GM18909 (cell line): Measurements from ENCODE around the gene IRF4.
"Not testable (repeated sequence)": the region's sequence is repeated elsewhere in the genome, so short reads cannot be mapped to it uniquely, and the experiment has no call there.

Experiments used
- ATAC-seq: cut with Tn5 transposase; IDR thresholded peaks from one replicate; pipeline ENCODE4 v1.9.1; 2021; ENCODE audit warnings: mild to moderate bottlenecking; ENCODE audit not compliant: unreplicated experiment, poor library complexity

The IRF4 gene

DNA sequence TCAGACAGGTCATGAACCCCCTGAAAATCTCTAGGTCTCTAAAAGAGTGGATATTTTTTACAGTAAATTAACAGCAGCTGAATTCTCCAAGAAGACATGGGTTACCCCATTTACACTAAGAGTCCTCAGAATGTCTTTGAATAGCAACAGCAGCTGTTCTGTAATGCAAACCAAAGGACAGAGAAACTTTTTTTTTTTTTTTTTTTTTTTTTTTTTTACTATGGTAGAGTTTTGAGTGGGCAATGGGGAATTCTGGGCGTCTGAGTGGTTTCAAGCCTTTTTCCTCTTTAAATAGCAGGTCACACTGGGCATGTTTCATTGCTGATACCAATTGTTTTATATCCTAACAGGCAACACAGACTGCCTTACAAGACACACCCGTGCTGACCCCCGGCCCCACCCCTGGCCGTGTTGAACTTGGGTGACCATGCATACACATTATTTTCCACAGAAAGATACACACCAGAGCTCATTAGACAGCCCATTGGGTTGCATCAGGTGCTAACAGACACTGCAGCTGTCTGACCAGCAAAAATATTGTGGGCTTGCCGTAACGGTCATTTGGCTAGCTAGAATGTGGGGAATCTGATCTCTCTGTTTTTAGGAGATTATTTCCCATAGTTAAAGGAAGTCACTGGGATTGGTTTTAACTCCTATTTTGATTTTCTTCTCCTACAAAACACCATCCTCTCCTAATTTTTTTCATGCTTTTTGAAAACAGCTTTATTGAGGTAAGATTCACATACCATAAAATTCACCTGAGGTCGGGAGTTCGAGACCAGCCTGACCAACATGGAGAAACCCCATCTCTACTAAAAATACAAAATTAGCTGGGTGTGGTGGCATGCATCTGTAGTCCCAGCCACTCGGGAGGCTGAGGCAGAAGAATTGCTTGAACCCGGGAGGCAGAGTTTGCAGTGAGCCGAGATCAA is 26.7 kb upstream of the IRF4 start:
- peak; percentile 69 for ATAC-seq

DNA sequence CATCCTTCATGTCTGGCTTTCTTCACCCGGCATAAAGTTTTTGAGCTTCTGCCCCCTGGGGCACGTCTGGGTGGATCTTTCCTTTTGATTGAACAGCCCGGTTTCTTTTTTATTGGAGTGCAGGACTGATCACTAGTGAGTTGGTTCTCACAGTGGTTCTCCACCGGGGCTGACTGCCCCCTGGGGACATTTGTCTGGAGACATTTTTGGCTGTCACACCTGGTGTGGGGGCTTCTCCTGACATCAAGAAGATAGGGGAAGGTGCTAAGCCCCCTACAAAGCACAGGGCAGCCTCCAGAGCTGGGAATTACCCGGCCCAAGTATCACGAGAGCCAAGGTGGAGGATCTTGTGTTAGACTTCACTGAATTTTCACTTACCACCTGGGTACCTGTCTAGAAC is 25.7 kb upstream of the IRF4 start:
- no peak for ATAC-seq

DNA sequence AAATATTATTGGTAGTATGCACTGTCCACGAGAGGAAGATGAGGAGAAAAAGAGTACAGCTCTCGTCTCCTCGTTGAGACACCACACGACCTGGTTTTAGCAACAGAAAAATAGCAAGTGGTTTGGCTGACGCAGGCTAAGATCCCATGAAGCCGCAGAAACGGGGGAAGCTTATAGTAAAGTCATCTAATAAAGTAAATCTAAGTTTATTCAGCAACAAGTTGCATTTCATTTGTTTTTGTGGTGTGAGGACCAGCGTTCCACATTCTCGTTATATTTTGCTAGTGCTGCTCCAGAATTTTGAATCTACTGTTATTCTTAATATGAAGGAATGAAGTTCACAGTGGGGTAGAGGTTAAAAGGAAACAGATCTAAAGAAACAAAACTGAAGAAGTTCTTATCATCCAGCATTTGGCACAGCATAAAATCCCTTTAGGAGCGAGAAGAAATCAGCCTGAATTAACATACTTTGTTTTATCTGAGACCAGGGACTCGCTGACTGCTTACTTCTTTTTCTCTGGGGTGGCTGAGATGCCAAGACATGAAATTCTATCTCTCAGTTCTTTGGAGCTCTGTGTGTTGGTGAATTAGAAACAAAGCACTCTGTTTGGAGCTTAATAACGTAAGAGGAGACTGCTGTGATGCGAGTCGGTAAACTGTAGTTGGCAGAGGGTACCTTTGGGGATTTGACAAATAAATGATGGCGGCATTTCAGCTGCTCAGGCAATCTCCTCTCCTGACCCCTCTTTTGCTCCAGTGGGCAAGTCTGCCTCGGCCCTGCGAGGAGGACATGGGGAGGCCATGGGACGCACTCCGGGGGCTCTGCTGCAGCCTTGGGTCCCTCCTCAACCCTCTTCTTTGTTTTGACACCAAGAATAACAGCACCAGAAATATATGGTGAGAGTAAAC is 24.9 kb upstream of the IRF4 start:
- no peak for ATAC-seq

DNA sequence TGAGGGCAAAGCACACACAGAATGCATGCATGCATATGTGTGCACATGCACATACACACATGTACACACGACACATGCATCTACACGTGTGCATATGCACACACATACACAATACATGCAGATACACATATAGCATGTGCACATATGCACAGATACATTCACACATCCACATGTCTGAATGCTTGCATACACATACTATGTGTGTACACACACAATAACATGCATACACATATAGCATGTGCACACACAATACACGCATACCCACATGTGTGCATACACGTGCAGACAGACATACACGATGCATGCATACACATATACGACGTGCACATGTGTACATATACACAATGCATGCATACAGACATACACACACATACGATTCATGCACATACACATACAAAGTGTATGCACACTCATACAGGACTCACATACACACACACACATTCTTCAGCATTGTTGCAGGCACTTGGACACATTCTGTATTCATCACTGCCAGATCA is 24.2 kb upstream of the IRF4 start:
- no peak for ATAC-seq

DNA sequence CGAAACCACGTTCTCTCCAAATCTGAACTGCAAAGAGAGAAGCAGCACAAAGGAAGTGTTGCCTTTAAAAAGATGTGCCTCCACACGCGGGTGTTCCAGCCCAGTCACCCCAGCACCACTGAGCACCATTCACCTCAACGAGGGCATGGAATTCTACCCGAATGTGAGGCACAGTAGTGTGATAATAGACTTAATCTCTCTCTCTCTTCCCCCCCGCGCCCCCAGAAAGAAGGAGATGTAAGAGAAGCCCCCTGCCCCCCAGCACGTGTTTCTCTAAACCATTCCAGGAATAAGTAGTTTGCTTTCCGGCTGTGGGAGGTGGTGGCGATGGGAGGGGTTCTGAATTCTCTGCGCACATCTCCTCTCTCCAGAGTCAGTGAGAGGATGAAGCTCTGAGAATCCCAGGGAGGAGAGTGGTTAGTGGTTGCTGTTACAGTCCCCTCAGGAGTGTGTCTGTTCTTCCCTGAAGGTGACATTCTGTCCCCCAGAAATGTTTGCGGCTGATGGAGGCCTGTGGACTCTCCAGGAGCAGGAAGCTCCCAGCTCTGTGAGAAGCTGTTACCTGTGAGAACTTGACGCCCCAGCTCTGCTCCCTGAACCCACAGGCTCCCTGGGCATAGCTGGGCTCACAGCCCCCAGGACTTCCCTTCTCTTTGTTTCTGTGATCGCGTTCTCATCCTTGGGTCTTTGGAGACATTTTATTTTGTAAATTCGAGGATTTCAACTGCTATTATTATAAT is 23.5 kb upstream of the IRF4 start:
- no peak for ATAC-seq

DNA sequence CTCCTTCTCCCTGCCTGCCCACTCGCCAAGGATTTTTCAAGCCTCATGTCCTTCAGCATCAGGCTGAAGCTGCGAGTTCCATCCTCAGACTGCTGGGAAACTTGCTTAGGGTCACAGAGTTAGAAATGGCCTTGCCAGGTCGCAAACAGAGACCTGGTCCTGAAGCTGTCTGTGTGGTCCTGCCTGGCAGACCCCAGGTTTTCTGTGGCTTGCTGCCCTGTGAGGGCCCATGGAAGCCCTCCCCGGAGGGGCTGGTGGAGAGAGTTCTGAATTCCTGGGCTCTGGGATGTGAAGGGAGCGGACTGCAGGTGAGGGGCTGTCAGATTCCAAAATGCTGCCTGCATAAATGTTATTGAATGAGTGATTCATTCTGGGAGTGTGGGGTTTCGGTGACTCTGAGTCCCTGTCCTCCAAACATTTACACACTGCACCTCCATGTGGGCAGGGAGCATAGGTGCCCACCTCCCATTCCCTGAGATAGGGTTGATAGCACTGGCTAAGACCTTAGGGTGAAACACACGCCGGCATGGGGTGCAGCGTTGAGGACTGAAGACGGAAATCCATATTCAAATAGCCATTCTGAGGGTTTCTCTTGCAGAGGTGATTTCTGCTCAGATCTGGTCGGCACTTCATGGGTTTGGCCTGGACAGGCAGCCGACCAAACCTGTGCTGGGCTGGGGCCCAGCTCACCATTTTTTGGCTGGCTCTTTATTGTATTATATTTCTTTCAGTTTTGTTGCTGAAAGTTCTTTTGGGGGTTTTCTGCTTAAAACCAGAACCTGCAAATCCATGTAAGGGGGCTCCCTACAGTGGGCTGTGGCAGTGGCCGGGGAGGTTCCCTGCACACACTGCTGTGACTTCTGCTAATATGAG is 21.8 kb upstream of the IRF4 start:
- no peak for ATAC-seq

DNA sequence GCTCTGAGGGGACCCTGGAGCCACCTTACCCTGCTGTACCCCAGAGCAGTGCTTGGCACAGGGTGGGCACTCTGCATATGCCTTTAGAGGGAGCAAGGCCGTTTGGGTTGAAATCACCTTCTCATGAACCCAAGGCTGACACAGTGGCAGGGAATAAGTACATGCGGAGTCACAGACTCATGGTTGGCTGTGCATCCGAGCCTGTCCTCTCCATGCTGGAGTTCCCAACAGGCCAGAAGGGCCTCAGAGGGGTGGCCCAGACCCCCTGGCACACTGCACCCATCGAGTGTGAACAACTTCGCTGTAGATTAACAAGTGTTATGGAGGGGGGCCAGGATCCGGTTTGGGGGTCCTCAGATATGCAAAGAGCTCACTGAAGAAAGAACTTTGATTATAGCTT is 21.0 kb upstream of the IRF4 start:
- ATAC-seq, result no peak

DNA sequence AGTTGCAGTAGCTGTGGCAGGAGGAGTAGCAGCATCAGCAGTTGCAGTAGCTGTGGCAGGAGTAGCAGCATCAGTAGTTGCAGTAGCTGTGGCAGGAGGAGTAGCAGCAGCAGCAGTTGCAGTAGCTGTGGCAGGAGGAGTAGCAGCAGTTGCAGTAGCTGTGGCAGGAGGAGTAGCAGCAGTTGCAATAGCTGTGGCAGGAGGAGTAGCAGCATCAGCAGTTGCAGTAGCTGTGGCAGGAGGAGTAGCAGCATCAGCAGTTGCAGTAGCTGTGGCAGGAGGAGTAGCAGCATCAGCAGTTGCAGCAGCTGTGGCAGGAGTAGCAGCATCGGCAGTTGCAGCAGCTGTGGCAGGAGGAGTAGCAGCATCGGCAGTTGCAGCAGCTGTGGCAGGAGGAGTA is 19.7 kb upstream of the IRF4 start:
- not testable (repeated sequence) for ATAC-seq

DNA sequence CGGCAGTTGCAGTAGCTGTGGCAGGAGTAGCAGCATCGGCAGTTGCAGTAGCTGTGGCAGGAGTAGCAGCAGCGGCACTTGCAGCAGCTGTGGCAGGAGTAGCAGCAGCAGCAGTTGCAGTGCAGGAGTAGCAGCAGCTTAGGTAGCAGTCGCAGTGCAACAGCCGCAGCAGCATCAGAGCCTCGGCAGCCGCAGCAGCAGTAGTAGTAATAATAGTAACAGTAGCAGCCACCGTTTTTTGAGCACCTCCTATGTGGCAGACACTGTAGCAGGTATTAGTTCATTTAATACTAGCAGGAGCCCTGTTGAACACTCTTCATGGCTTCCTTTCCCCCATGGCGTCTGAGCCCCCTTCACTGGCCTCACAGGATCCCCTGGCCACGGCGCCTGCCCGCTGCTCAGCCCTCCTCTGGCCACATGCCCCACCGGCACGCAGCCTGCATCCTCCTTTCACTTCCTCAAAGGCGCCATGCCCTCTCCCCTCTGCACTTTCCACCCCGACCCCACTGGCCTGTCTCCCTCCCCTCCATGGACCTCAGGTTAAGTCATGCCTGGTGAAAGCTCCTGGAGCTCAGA is 19.1 kb upstream of the IRF4 start:
- ATAC-seq, result peak; percentile 66

DNA sequence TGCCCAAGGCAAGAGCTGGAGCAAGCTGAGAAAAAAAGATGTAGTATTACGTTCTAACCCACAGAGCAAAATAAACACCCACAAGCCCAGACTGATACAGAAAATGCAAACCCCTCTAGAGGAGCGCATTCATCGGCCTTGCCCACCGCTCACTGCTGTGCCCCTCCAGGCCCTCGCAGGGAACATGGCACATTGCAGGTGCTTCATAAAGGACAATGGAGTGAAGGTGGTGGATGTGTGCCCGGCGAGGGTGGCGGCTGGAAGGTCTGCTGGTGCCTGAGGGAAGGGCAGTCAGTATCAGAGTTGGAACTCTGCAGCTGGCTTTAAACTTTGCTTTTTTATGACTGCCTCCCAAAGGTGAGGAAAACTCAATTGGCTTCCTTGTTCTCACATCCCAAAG is 18.5 kb upstream of the IRF4 start:
- ATAC-seq, result no peak

DNA sequence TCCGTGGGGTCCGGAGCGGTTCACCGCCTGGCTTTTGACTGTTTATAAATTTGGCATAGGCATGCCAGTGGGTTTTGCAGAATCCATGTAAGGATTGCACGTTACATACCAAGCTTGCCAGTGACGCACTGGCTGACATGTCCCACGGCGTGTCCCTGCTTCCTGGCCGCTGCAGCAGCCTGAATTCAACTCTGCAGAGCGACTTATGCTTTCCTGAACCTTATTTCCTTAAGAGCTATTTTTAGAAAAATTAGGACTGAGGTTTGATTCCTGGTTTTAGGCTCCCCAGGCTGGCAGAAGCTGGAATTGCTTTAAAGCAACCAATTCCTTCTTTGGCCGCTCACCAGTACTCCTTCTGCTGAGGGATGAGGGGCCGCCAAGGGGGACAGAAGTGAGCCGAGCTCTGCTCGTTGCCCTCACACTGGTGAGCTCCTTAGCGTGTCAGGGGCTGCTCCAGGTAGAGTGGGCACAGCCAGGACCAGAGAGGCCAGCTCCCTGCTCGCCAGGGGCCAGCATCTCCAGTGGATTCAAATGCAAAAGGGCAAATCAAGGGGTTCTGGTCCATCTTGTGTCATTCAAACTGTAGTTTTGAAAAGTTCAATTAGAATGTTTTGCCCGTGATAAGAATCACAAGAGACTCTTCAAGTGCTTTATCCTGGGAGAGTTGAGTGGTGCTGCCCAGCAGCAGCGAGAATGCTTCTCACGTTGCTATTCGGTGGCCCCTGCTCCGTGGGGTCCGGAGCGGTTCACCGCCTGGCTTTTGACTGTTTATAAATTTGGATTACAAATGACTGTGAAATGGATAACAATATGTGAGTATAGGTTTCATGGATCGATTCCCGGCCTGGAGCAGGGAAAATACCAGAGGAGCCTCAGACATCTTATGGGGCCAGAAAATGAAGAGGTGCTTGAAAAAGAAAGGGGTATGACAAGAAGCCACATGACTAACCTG is 17.5 kb upstream of the IRF4 start:
- ATAC-seq, result no peak

DNA sequence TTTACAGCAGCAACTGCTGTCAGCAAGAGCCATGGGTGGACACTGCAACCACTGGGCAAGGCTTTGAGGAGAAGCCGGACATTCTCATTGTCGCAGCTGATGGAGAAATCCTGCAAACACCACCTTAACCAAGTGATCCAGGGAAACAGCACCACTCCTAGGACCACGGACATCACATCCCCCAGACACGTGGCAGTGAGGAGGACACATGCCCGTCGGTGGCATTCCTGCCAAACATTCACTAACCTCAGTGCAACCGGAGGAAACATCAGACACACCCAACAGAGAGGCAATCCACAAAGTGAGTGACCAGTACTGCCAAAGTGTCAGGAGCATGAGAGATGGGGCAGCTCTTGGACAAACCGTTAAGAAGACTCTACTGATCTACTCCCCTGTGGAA is 16.6 kb upstream of the IRF4 start:
- no peak for ATAC-seq

DNA sequence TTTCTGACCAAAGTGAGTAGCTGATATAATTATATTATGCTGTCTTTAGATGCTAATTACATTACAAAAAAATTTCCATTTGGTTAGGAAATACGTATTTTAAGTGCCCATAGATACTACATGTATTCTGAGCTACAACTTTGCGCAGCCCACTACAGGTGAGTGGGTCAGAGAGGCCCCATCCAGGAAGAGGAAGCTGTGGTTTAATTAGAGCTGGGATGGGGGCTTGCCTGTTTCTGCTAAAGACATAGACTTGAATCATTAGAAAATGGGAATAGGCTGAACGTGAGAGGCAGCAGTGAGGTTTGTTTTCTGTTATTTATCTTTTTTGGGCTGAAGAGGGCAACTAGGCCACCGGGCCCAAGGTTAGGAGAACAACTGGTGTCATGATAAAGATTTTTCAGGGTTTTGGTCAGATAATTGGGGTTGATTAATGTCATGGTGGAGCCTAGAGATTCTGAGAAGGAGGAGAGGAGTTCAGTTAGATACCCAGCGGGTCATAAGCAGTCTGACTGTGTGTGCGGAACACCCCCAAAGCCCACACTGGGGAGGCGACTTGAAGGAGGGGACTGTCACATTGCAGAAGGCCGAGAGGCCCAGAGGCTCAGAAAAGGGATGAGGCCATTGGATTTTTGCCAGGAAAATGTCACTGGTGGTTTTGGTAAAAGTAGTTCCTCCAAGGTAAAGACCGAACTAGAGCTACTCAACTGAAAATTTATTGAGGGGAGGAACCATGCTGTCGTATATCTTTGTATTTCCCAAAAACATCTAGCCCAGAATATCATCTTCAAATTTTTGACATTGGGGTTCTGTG is 14.5 kb upstream of the IRF4 start:
- no peak for ATAC-seq

DNA sequence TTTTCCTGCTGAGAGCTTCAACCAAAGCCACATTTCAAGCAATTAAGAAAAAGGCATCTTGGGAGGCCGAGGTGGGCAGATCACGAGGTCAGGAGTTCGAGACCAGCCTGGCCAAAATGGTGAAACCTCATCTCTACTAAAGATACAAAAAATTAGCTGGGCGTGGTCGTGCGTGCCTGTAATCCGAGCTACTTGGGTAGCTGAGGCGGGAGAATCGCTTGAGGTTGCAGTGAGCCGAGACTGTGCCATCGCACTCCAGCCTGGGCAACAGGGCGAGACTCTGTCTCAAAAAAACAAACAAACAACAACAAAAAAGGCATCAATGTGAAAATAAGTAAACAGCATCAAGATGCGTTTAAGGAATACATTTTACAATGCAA is 13.9 kb upstream of the IRF4 start:
- ATAC-seq, result not testable (repeated sequence)

DNA sequence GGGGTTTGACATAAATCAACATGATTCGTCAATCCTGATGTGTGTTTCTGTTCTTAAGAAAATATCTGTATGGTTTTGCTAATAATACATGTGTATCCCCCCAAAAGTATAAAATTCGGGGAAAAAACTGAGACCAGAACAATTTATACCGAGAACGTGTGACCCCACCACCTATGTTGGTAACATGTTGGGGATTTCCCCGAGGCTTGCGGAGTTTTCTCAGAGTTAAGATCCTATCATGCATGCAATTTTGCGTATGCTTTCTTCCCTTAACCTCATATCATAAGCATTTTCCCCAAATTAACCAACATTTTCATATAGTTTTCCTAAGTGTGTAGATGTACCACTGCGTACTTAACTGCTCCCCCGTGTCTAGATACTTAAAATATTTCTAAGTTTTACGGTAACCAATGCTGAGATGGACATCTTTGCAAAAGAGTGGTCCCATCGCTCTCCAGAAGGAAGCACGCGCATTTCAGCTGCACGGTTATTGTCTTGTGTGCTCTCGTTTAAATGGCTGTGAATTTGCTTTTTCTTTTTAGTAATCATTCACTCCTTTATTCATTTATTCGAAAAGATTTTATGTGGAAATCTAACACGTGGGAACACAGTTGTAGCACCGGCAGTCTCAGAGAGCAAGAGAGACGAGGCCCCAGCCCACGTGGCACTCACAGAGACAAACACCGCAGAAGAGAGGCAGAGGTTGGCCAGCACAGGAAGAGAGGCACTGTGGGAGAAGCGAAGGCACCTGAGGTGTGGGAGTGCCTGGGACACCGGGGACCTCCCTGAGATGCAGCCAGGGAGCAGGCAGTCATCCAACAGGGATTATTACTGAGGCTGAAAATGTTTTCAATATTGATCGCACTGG is 13.2 kb upstream of the IRF4 start:
- ATAC-seq, result no peak

DNA sequence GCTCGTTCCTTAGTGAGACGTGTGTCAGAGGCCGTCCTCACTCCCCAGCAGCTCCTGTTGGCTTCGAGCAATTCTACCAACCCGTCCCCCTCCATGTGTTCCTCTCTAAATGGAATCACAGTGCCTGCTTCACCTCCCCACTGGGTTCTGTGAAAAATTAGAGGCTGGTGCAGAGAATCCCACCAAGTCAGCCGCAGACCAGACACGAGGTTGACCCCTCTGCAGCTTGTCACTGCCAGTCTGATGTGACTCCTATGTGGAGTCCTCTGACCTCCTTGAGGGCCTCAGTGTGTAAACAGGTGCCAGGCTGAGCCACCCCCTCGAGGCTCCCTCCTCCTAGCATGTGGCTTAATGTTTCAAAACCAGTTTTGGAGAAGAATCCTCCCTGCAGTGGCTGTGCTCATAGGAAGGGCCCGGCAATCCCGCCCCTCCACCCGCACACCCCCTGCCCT is 12.6 kb upstream of the IRF4 start:
- peak; percentile 5 for ATAC-seq
